ENCODE measurements around the gene CCDC85C. TPM values are rescaled to one million over a fixed set of nuclear protein-coding genes. Genes with fewer than 3 reads are reported as not detected.

Gene CCDC85C
- total RNA-seq, 1 experiment from 2014 or later = 33.2 TPM

DNA sequence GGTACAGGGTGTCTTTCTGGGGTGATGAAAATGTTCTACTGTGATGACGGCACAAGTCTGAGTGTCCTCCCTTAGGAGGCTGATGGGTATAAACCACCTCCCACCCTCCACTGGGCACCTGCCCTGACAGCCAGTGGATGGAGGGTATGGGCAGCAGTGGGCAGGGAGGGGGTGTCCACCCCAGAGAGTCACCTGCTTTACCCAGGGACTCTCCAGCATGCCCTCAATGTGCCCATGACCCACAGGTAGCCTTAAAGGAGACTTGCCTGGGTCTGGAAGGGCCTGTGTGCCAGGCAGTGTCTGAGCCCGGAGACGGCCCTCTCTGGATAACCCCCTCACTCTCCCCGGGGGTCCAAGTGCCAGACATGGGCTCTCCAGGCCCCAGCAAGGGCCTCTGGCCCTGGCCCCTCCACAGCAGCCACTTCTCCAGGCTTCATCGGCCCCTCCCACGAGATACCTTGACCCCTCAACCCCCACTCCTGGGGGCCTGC is 84.0 kb downstream of the CCDC85C start:
- H3K27ac Mint-ChIP-seq = no peak overlapping the region
- no peak overlapping the region for H4K91ac ChIP-seq (ENCODE audit: insufficient read length, low read depth, low read length)
- no peak overlapping the region for H3K56ac ChIP-seq (ENCODE audit: insufficient read length, low read depth, low read length)
- H3K9me3 ChIP-seq (ENCODE audit: control insufficient read depth, low read depth, low read length) = no peaks in the 10 kb centered on the region
- H3K18ac ChIP-seq (ENCODE audit: insufficient read length, low read depth, low read length) = no peak overlapping the region
- peaks cover 3% of the 10 kb centered on the region for H4K20me1 ChIP-seq (ENCODE audit: control insufficient read depth, insufficient read depth, insufficient read length)
- H3K79me2 ChIP-seq (ENCODE audit: insufficient read depth, low read length) = no peaks in the 10 kb centered on the region
- no peak overlapping the region for H2BK12ac ChIP-seq (ENCODE audit: insufficient read length, low read depth, low read length)
- H3K4ac ChIP-seq (ENCODE audit: low read depth, low read length) = no peak overlapping the region
- peaks cover 11% of the 10 kb centered on the region; the same call in 1 of the 2 replicates for H3K4me1 ChIP-seq (ENCODE audit: insufficient read depth, low read length)
- DNase-seq = no peak
- no peak overlapping the region for H2BK5ac ChIP-seq (ENCODE audit: insufficient read length, low read length)
- no peak overlapping the region for H2AK5ac ChIP-seq (ENCODE audit: insufficient read length, low read length)
- H2AFZ ChIP-seq (ENCODE audit: low read length) = no peak overlapping the region
- peaks cover 0 to 6% (median 0%) of the 10 kb centered on the region in 3 experiments; a peak in 3 of 7 replicates for H3K36me3 Mint-ChIP-seq (ENCODE audit: insufficient read depth in 1 of 3, low read depth in 3 of 3)
- TF ChIP-seq, protein P1, sequence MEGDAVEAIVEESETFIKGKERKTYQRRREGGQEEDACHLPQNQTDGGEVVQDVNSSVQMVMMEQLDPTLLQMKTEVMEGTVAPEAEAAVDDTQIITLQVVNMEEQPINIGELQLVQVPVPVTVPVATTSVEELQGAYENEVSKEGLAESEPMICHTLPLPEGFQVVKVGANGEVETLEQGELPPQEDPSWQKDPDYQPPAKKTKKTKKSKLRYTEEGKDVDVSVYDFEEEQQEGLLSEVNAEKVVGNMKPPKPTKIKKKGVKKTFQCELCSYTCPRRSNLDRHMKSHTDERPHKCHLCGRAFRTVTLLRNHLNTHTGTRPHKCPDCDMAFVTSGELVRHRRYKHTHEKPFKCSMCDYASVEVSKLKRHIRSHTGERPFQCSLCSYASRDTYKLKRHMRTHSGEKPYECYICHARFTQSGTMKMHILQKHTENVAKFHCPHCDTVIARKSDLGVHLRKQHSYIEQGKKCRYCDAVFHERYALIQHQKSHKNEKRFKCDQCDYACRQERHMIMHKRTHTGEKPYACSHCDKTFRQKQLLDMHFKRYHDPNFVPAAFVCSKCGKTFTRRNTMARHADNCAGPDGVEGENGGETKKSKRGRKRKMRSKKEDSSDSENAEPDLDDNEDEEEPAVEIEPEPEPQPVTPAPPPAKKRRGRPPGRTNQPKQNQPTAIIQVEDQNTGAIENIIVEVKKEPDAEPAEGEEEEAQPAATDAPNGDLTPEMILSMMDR (conservative IDR thresholded peaks at IDR 0.05) = no peak
- no peak overlapping the region for H3K23ac ChIP-seq (ENCODE audit: insufficient read length, low read depth, low read length)
- no peak overlapping the region for H2BK15ac ChIP-seq (ENCODE audit: low read depth, low read length)
- H3K27me3 ChIP-seq (ENCODE audit: insufficient read depth, low read length) = no peaks in the 10 kb centered on the region
- H3K14ac ChIP-seq (ENCODE audit: insufficient read depth, low read length) = no peak overlapping the region; the same call in 1 of the 2 replicates
- no peaks in the 10 kb centered on the region for H3K79me1 ChIP-seq (ENCODE audit: insufficient read depth, low read depth, low read length, poor library complexity, severe bottlenecking)
- no peaks in the 10 kb centered on the region for H3K9me3 Mint-ChIP-seq
- no peak overlapping the region for H2BK20ac ChIP-seq (ENCODE audit: low read depth, low read length, poor library complexity, severe bottlenecking)
- H3K27ac ChIP-seq (ENCODE audit: insufficient read length, low read depth, low read length) = no peak overlapping the region
- H3K9ac ChIP-seq (ENCODE audit: extremely low read depth, insufficient read length, low read length) = no peak overlapping the region
- H4K8ac ChIP-seq (replicated peaks; ENCODE audit: insufficient read length, low read depth, low read length) = no peak overlapping the region
- no peaks in the 10 kb centered on the region for H3K23me2 ChIP-seq (ENCODE audit: insufficient read length, low read depth, low read length, poor library complexity, severe bottlenecking)
- H3K4me2 ChIP-seq (ENCODE audit: insufficient read depth, insufficient read length, low read length) = no peak overlapping the region
- H3K4me3 Mint-ChIP-seq = no peak overlapping the region
- no peak overlapping the region for H3T11ph ChIP-seq (ENCODE audit: low read length)
- no peaks in the 10 kb centered on the region for H3K27me3 Mint-ChIP-seq (ENCODE audit: low read depth)
- no peak overlapping the region for H2BK120ac ChIP-seq (ENCODE audit: low read depth, low read length, poor library complexity, severe bottlenecking)
- H3K4me1 Mint-ChIP-seq = peaks cover 34 to 41% of the 10 kb centered on the region in 2 experiments
- no peak overlapping the region for H4K5ac ChIP-seq (ENCODE audit: insufficient read length, low read depth, low read length)
- WGBS (ENCODE audit: extremely low coverage, insufficient read length, low lambda C conversion rate) = no CpG with 5 or more reads among the region's 6 CpGs
